Epithelial cell of proximal tubule (primary cell): Measurements from ENCODE around the gene SCN8A. TPM values are rescaled to one million over a fixed set of nuclear protein-coding genes. Genes with fewer than 3 reads are reported as not detected.
"Not testable (repeated sequence)": the region's sequence is repeated elsewhere in the genome, so short reads cannot be mapped to it uniquely, and the experiment has no call there.

Experiments
- DNase-seq: peaks from one replicate; pipeline ENCODE4 v3.0.0-alpha.2; 2011; ENCODE audit warnings: low read depth
- H3K4me3 ChIP-seq: 2 replicates; pipeline ENCODE4 v1.5.1; 2011; ENCODE audit warnings: low read depth, mild to moderate bottlenecking, low read length
- CTCF ChIP-seq: conservative IDR thresholded peaks from 2 replicates; pipeline ENCODE4 v1.5.1; 2012; ENCODE audit warnings: low read depth, mild to moderate bottlenecking, low read length
- total RNA-seq: library from RNA; depleted of rRNA; stranded (reverse); fragments of >200 nt; gene quantifications from 2 replicates; pipeline ENCODE4 v1.2.3, GENCODE V29; 2015

Gene SCN8A
- total RNA-seq, 1 donor from 2014 or later = 0.86 TPM

- no peak for TF ChIP-seq CTCF
- H3K4me3 ChIP-seq = no peak overlapping the region
- no peak for DNase-seq
Measured at GRCh38 chr12:51598156-51598555, 7.1 kb downstream of the SCN8A start.

DNA sequence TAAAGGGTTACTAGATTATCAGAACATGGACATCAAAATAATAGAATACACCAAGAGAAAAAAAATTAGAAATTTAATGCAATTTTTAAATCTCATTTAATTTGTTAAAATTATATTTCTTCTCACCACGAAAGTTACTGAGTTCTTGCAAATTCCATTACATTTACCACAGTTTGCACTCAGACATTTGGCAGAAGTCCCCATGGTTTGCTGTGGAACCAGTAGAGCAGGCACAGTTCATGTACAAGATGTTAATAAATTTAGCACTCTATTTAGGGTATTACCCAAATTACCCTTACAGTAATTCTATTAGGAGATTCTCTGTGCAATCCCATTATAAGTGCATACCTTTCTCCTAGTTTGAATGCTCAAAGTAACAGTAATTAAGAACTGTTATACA is 9.7 kb downstream of the SCN8A start:
- TF ChIP-seq CTCF = no peak
- no peak for DNase-seq
- no peak overlapping the region for H3K4me3 ChIP-seq

GRCh38 chr12:51601241-51601640 is 10.2 kb downstream of the SCN8A start:
- H3K4me3 ChIP-seq = no peak overlapping the region
- DNase-seq = no peak
- no peak for TF ChIP-seq CTCF

DNA sequence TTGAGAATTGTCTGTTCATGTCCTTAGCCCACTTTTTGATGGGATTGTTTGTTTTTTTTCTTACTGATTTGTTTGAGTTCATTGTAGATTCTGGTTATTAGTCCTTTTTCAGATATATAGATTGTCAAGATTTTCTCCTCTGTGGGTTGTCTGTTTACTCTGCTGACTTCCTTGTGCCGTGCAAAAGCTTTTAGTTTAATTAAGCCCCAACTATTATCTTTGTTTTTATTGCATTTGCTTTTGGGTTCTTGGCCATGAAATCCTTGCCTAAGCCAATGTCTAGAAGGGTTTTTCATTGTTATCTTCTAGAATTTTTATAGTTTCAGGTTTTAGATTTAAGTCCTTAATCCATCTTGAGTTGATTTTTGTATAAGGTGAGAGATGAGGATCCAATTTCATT is 14.9 kb downstream of the SCN8A start:
- DNase-seq, H3K4me3 ChIP-seq: not testable (repeated sequence)

GRCh38 chr12:51607197-51607596 is 16.2 kb downstream of the SCN8A start:
- DNase-seq = not testable (repeated sequence)

GRCh38 chr12:51620448-51620847 is 29.4 kb downstream of the SCN8A start:
- DNase-seq = no peak
- H3K4me3 ChIP-seq = no peak overlapping the region
- TF ChIP-seq CTCF = no peak

More at GRCh38 chr12:51607197-51607596, 16.2 kb downstream of the SCN8A start:
- not testable (repeated sequence) for H3K4me3 ChIP-seq

- H3K4me3 ChIP-seq = no peak overlapping the region
- TF ChIP-seq CTCF = no peak
- no peak for DNase-seq
Measured at GRCh38 chr12:51621156-51621922, 30.3 kb downstream of the SCN8A start.

DNA sequence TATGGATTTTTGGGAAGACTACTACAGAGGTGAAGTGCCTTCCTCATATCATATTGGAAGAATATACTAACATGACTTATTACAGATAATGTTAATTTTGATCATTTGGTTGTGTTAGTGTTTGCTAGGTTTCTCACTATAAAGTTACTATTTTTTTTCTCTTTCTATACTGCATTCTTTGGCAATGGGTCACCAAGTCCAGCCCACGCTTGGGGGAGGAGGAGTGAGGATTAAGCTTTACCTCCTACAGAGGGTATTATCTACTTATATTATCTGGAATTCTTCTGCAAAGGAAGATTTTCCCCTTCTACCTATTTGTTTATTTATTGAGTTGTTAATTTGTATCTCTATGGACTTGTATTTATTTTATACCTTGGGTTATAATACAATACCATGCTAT is 31.5 kb downstream of the SCN8A start:
- no peak for DNase-seq
- H3K4me3 ChIP-seq = no peak overlapping the region
- TF ChIP-seq CTCF = no peak
